ENCODE results near the gene WDR43. TPM values are rescaled to one million over a fixed set of nuclear protein-coding genes. Genes with fewer than 3 reads are reported as not detected.
"Not testable (repeated sequence)": the region's sequence is repeated elsewhere in the genome, so short reads cannot be mapped to it uniquely, and the experiment has no call there.

The WDR43 gene
- total RNA-seq, 1 donor from 2014 or later: 55.1 TPM

DNA sequence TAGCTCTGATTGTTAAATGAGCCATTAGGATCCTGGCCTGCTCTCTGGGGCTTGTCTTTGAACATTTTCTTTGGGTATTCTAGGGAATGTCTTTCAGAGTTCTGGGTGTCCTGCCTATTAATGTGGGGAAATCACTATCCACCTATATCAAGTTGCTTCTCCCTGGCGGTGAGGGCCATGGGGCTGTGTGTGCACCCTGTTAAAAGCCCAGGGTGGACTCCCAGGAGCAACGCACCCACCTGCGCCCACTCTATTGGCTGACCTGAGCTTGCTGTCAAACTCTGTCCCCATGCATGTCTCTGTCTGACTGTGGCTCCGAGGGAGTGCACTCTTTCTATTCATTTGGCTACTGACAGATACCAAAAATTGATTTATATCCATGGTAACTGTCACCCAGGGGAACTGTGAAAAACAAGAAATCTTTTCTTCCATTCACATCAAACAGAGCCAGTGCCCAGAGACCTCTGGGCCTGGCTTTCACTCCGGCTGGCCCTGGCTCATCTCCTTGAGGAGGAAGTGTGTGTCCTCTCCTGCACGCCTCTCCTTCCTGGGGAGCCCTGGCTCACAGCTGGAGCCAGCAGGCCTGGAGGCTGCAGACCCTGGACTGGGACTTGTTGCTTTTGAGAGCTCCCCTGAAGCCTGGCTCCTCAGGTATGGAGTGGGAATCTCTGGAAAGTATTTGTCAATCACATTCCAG is 76.1 kb downstream of the WDR43 start:
- DNase-seq: no peak

DNA sequence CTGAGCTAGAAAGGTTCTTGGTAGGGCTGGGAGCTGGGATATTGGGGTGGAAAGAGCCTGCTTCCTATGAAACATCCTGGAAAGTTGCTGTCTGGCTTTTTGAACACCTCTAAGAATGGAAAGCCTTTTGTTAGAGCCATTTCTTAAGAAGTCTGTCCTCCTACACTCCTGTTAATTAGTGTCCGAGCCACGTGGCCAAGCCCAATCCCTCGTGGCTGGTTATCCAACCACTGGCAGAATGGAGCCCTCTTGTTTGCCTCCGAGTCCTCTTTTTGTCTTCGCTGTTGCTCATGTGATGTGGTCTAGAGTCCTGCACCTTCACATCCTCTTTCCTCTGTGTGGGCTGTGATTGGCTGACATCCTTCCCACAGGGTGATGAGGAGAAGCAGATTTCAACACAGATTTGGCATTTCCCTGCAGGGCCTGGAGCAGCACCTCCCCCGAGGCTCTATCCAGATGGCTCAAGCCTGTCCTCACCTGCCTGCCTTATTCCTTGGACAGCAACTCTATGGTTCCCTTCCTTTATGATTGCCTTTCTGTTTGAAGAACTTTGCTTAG is 78.4 kb downstream of the WDR43 start:
- DNase-seq: no peak

DNA sequence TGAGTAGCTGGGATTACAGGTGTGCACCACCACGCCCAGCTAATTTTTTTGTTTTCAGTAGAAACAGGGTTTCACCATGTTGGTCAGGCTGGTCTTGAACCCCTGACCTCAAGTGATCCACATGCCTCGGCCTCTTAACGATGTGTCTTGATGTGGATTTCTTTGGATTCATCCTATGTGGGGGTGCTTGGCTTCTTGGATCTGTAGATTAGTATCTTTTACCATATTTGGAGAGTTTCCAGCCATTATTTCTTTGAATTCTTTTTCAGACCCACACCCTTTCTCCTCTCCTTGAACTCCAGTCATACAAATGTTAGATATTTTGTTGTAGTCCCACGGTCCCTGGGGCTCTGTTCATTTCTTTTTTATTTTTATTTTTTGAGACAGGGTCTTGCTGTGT is 79.8 kb downstream of the WDR43 start:
- no peak for DNase-seq

DNA sequence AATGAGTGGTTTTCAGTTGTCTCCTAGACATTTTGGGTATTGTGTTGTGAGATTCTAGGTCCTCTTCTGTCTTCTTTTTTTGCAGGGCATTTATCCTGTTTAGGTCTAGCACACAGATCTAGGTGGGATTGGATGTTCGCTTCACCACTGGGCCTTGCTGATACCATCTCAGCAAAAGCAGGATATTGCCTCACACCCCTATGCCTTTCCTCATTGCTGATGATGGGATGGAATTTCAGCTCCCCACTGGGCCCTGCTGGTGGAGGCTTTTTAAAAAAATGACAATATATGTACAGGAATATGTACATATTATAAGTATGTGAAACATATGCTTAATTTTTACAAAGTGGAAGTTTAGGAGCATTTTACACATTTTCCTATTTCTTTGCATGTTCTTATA is 81.2 kb downstream of the WDR43 start:
- DNase-seq: no peak

- no peak for DNase-seq
Measured at GRCh38 chr2:28976584-28976983, 82.1 kb downstream of the WDR43 start.

DNA sequence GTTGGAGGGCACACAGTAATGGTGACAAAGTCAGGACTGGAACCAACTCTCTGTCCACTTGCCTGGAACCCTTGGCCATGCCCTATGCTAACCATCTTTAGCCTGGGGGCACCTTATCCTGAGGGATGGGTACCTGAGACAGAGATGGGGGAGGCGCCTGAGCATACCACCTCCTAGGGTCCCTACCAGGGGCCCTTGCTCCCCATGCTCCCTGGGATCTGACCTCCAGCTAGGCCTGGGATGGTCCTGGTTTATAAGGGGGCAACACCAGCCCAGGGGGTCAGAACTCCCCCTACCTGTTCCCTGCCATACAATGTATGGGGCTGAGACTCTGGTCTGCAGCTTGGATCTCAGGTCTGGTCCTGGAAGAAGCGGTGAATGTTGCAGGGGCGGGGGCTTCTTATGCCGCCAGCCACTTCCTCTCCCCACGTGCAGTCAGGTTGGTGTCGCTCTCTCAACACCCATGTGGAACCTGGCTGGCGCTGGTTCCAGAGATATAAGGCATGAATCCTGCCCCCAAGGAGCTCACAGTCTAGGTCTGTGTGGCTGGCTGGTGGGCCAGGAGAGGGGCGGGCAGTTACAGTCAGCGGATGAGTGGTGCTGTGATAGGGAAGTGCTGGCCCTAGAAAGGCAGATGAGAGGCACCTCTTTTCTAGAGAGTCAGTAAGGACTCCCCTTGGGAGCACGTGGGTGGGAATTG is 82.9 kb downstream of the WDR43 start:
- no peak for DNase-seq

DNA sequence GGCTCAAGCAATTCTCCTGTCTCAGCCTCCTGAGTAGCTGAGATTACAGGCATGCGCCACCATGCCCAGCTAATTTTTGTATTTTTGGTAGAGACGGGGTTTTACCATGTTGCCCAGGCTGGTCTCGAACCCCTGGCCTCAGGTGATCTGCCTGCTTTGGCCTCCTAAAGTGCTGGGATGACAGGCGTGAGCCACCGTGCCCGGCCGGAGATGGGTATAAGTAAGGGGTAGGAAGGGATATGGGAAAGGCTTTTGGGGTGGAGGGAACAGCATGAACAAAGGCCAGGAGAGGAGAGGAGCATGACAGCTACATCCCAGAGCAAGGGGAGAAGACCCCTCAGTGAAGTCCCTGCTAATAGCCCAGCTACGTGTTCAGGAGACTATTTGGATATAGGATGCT is 83.5 kb downstream of the WDR43 start:
- not testable (repeated sequence) for DNase-seq

- no peak for DNase-seq
Measured at GRCh38 chr2:28978606-28979005, 84.1 kb downstream of the WDR43 start.

DNA sequence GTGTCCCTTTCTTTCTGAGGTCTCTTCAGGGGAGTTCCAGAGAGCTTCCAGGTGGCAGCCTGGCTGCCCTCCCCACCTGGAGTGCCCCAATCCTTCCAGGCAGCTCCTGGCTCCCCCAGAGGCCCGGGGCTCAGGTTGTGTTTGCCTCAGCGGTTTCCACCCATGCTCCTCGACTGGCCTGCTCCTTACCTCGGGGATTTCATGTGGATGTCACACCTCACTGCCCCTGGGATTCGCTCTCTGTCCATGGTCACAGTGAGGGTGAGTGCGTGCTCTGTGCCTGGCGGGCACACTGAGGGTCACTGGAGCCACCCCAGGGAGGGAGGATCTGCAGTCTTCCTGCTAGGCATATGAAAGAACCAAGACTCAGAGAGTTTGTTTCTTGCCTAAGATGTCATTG is 84.6 kb downstream of the WDR43 start:
- DNase-seq: no peak

- no peak for DNase-seq
Measured at GRCh38 chr2:28979576-28980366, 85.3 kb downstream of the WDR43 start.

DNA sequence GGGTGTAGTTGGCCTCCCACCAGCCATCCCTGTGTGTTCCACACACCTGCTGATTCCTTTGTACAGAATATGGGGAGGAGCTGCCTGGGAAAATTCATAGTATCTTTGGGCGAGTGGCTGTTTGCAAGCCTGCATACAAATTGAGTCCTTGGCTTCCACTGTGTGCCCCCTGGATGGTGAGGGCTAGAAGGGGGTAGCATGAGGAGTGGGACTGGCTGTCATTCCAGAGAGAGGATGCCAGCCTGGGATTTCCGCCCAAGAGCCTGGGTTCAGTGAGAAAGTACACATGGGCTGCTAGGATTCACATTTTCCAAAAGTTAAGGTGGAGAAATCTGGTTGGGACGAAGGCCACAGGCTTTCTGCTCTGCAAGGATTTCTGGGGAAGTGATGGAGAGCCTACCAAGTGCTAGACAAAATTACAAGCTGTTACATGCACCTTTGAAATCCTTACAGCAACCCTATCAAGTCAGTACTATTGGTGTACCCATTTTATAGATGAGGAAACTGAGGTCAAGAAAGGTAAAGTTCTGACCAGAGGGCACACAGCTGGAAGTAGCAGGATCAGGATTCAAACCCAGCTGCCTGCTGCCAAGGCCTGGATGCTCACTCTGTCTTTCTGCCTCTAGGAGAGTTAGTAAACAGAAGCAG is 86.0 kb downstream of the WDR43 start:
- DNase-seq: no peak

DNA sequence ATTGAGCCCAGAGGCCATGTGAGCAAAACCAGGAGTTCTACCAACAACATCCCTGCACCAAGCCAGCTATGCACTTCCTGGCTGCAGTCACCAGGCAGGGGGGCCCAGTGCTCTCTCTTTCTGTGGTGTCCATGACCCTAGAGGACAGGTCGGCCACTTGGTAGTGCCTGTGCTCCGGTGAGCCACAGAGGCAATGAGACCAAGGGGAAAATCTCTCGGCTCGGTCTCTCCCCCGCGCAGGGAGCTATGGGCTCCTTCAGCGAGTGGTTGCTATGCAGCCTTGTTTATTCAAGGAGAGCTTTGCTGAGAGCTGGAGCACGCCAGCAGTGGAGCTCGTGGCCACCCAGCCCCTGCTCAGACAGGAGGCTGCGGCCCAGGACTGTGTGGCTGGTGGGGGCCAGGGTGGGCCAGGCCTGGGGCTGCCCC is 86.6 kb downstream of the WDR43 start, which contains the start of gene TOGARAM2:
TOGARAM2 (plus strand) TSS at position 283 of the 426 bp plus-strand sequence. CDS start 13,537 bp downstream, outside the sequence.
- DNase-seq: peak; percentile 8

GRCh38 chr2:28981620-28982376 is 87.3 kb downstream of the WDR43 start:
- no peak for DNase-seq

DNA sequence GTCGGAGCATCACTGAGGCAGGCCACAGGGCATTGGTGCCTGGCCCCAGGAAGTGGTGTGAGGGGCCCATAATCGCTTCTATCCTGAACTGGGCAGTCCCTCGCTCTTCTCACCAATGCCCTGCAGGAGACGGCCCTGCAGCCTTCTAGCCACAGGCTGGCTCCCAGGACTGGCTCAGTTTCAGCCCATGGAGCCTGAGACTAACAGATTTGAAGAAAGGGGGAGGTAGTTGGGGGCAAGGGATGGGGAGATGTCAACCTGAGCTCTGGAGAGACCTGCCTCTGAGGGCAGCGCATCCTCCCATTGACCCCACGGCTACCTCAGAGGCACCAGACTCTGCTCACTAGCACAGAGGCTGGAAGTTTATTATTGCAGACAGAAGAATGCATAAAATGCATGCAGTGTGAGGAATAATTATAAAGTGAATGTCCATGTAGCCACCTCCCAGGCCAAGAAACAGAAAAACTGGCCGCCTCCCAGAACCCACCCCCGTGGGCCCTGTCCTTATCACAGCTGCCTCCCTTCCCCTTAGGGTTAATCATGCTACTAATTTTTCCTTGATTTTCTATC is 88.0 kb downstream of the WDR43 start:
- DNase-seq: no peak

- no peak for DNase-seq
Measured at GRCh38 chr2:28986429-28986828, 92.0 kb downstream of the WDR43 start.

DNA sequence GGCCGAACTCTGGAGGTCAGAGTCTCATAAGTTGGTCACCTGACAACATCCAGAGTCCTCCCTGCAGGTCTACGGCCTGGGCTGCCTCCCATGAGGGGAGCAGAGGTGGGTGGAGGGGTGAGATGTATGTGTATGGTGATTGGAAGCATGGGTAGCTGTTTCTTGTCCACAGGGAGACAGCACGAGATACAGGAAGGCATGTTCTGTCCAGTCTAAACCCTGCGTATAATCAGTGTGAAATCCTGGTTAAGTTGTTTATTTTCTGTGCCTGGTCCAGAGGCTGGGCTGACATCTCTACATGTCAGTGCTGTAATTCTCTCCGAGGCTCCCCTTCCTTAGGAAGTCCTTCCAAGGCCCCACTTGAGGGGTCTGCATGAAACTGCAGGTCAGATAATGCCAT is 95.5 kb downstream of the WDR43 start:
- DNase-seq: no peak

DNA sequence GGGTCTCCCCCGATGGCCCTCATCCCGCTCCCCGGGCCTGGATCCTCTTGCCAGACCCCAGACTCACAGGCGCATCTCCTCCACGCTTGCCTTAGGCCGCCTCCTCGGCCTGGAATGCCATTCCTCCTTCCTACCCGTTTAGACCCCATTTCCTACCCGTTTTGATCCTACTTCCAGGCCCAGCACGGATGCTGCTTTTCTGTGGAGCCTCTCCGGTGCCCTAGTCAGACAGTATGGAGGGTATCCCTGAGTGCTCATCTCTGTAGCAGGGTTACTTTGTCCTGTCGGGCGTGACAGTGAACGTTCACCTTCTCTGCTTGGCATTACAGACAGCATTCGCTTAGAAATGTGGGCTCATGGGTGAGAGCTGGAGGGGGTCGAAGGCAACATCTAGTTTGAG is 96.0 kb downstream of the WDR43 start:
- no peak for DNase-seq

DNA sequence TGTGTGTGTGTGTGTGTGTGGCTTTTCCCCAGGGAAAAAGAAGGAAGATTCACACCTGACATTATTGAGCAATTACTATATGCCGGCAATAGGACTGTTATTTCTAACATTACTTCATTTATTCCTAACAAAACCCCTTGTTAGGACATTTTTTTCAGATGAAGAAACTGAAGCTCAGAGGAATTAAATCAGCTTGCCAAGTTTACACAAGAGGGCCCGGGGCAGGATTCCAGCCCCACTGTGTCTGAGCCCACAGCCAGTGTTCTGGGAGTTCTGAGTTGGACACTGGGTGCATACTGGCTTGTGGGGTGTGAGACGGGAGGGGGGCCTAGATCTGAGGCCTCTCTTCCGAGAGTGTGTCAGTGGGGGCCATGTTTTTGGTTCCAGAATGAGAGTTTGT is 96.6 kb downstream of the WDR43 start:
- no peak for DNase-seq

- DNase-seq: no peak
Measured at GRCh38 chr2:28991460-28991859, 97.0 kb downstream of the WDR43 start.

DNA sequence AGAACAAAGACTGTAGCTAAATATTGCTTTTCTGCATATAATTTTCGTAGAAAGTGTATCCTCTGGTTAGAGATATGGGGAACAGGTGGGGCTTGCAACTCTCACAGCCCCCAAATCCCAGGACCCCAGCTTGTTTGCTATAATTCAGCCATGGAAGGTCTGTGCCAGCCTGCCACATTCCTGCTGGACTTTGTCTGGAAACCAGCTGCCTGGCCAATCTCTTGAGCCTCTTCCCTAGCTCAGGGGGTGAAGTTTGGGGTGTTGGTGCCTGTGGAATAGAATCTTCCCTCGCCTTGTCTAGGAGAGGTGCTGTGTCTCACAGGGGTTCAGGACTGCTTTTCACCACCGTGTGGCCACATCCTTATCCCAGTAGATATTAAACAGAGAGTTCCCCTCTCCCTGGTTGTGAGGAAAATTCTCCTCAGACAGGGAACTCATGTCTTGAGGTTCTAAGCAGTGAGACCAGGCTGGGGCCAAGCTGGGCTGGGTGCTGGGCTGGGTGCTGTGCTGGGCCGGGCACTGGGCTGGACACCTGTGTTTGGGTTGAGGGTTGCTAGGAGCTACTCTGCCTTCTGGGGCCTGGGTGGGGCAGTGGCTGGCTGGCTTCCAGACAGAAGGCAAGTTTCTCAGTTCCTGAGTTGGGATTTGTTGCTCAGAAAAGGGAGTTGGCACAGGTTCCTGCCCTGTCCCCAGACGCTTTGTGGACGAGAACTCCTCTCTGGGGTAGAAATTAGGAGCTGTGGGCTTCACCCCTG is 98.9 kb downstream of the WDR43 start:
- no peak for DNase-seq
